Medulla oblongata (tissue), 1 donor: ENCODE measurements around the gene SPINK2.

Experiments used
- DNase-seq: peaks from one replicate; pipeline ENCODE4 v3.0.0-alpha.2; 2015; ENCODE audit errors: extremely low spot score

The SPINK2 gene

GRCh38 chr4:56821381-56822243 lies at the start of gene SPINK2:
SPINK2 (minus strand) TSS chr4:56821701; CDS start chr4:56821662, 39 bp downstream.
- DNase-seq = no peak

- DNase-seq = no peak
Observed at GRCh38 chr4:56870946-56871345, 49.4 kb upstream of the SPINK2 start.

GRCh38 chr4:56863441-56864139 lies 42.1 kb upstream of the SPINK2 start:
- no peak for DNase-seq

GRCh38 chr4:56861360-56861759 lies 39.9 kb upstream of the SPINK2 start:
- DNase-seq = no peak

GRCh38 chr4:56860781-56861180 lies 39.3 kb upstream of the SPINK2 start:
- DNase-seq = no peak

GRCh38 chr4:56859841-56860240 lies 38.3 kb upstream of the SPINK2 start:
- DNase-seq = no peak

GRCh38 chr4:56857601-56858309 lies 36.3 kb upstream of the SPINK2 start:
- DNase-seq = no peak

- DNase-seq = no peak
Observed at GRCh38 chr4:56856656-56857055, 35.2 kb upstream of the SPINK2 start.

- no peak for DNase-seq
Observed at GRCh38 chr4:56850910-56851309, 29.4 kb upstream of the SPINK2 start.

GRCh38 chr4:56844802-56845580 lies 23.5 kb upstream of the SPINK2 start:
- no peak for DNase-seq

GRCh38 chr4:56843421-56843899 lies 22.0 kb upstream of the SPINK2 start:
- no peak for DNase-seq

- no peak for DNase-seq
Observed at GRCh38 chr4:56840559-56840958, 19.1 kb upstream of the SPINK2 start.

- DNase-seq = no peak
Observed at GRCh38 chr4:56828784-56829535, 7.5 kb upstream of the SPINK2 start.

- no peak for DNase-seq
Observed at GRCh38 chr4:56823933-56824600, 2.6 kb upstream of the SPINK2 start.

GRCh38 chr4:56818797-56819196 lies 2.7 kb downstream of the SPINK2 start:
- DNase-seq = no peak

GRCh38 chr4:56817840-56818491 lies 3.5 kb downstream of the SPINK2 start:
- no peak for DNase-seq

- no peak for DNase-seq
Observed at GRCh38 chr4:56806666-56807065, 14.8 kb downstream of the SPINK2 start.

- DNase-seq = no peak
Observed at GRCh38 chr4:56804551-56804950, 16.9 kb downstream of the SPINK2 start.

- DNase-seq = peak; percentile 50
Observed at GRCh38 chr4:56803471-56803870, 18.0 kb downstream of the SPINK2 start.
